ENCODE results near the gene BHLHA9. TPM values are rescaled to one million over a fixed set of nuclear protein-coding genes. Genes with fewer than 3 reads are reported as not detected.
A peak's percentile ranks its signal among the peaks of the same experiment; 100 is the strongest.

BHLHA9 gene
- total RNA-seq, 2 donors from 2014 or later = not detected

GRCh38 chr17:1251866-1252608, 18.2 kb upstream of the BHLHA9 start:
- no peak for DNase-seq (ENCODE audit: low spot score)
- intact Hi-C loops (cut with DNase I) = no loop called here
- H3K4me3 ChIP-seq = no peak overlapping the region
- TF ChIP-seq POLR2A (IDR thresholded peaks at IDR 0.05) (no peak), POLR2AphosphoS5 (IDR thresholded peaks at IDR 0.05) (no peak)
- no peak overlapping the region for H3K27ac ChIP-seq
- WGBS = 61% methylated on average over 16 of the region's 16 CpGs
- H3K4me1 ChIP-seq (replicated peaks) = no peaks in the 10 kb centered on the region
- H3K9me3 ChIP-seq = no peaks in the 10 kb centered on the region
- H3K36me3 ChIP-seq = no peaks in the 10 kb centered on the region
- no peaks in the 10 kb centered on the region for H3K27me3 ChIP-seq (replicated peaks; ENCODE audit: insufficient read depth)

- Histone ChIP-seq H3K27ac (no peak overlapping the region), H3K4me1 (replicated peaks) (peaks cover 6% of the 10 kb centered on the region), H3K27me3 (replicated peaks; ENCODE audit: insufficient read depth) (no peaks in the 10 kb centered on the region), H3K9me3 (no peaks in the 10 kb centered on the region), H3K4me3 (no peak overlapping the region), H3K36me3 (no peaks in the 10 kb centered on the region)
- WGBS = 42% methylated on average over 6 of the region's 6 CpGs
- DNase-seq (ENCODE audit: low spot score) = no peak
- intact Hi-C loops (cut with DNase I) = no loop called here
- TF ChIP-seq POLR2A (IDR thresholded peaks at IDR 0.05) = no peak
- no peak for TF ChIP-seq CTCF (IDR thresholded peaks at IDR 0.05)
- no peak for TF ChIP-seq POLR2AphosphoS5 (IDR thresholded peaks at IDR 0.05)
Observed at GRCh38 chr17:1255041-1255440, 15.2 kb upstream of the BHLHA9 start.

- Histone ChIP-seq H3K27ac (no peak overlapping the region), H3K9me3 (no peaks in the 10 kb centered on the region), H3K27me3 (replicated peaks; ENCODE audit: insufficient read depth) (no peaks in the 10 kb centered on the region), H3K4me1 (replicated peaks) (peaks cover 10% of the 10 kb centered on the region), H3K36me3 (no peaks in the 10 kb centered on the region), H3K4me3 (no peak overlapping the region)
- WGBS = 66% methylated on average over 16 of the region's 16 CpGs
- no peak for DNase-seq (ENCODE audit: low spot score)
- TF ChIP-seq CTCF (IDR thresholded peaks at IDR 0.05) = no peak
- intact Hi-C loops (cut with DNase I) = no loop called here
Observed at GRCh38 chr17:1256699-1257098, 13.5 kb upstream of the BHLHA9 start.

- no peak for DNase-seq (ENCODE audit: low spot score)
- no peaks in the 10 kb centered on the region for H3K36me3 ChIP-seq
- TF ChIP-seq POLR2AphosphoS5 (IDR thresholded peaks at IDR 0.05) = peak; percentile 6
- no peak for TF ChIP-seq POLR2A (IDR thresholded peaks at IDR 0.05)
- TF ChIP-seq CTCF (IDR thresholded peaks at IDR 0.05) = no peak
- no peaks in the 10 kb centered on the region for H3K27me3 ChIP-seq (replicated peaks; ENCODE audit: insufficient read depth)
- 9% methylated on average over 34 of the region's 43 CpGs for WGBS
- H3K27ac ChIP-seq = peak overlapping the region; percentile 65 to 67
- H3K4me1 ChIP-seq (replicated peaks) = peaks cover 10% of the 10 kb centered on the region
- peak overlapping the region; percentile 34 to 36 for H3K4me3 ChIP-seq
- intact Hi-C loops (cut with DNase I) = no loop called here
- no peaks in the 10 kb centered on the region for H3K9me3 ChIP-seq
Observed at GRCh38 chr17:1260086-1260769, 10.0 kb upstream of the BHLHA9 start.

GRCh38 chr17:1260770-1261161, 9.5 kb upstream of the BHLHA9 start:
- intact Hi-C loops (cut with DNase I) = no loop called here
- TF ChIP-seq CTCF (IDR thresholded peaks at IDR 0.05) = no peak
- no peak for TF ChIP-seq POLR2AphosphoS5 (IDR thresholded peaks at IDR 0.05)
- TF ChIP-seq POLR2A (IDR thresholded peaks at IDR 0.05) = no peak
- Histone ChIP-seq H3K27ac (no peak overlapping the region), H3K9me3 (no peaks in the 10 kb centered on the region), H3K27me3 (replicated peaks; ENCODE audit: insufficient read depth) (no peaks in the 10 kb centered on the region), H3K36me3 (no peaks in the 10 kb centered on the region), H3K4me3 (no peak overlapping the region), H3K4me1 (replicated peaks) (peaks cover 10% of the 10 kb centered on the region)
- WGBS = 87% methylated on average over 6 of the region's 6 CpGs
- DNase-seq (ENCODE audit: low spot score) = no peak
